HUES48 (cell line): ENCODE measurements around the gene HMG20B.

Source experiments
- H3K27ac ChIP-seq: one replicate; pipeline ENCODE4 v1.7.0; 2013; ENCODE audit warnings: low read depth, low read length, inconsistent platforms
- H3K27me3 ChIP-seq: 2 replicates; pipeline ENCODE4 v1.6.1; 2013; ENCODE audit warnings: mild to moderate bottlenecking, low read length; ENCODE audit not compliant: control insufficient read depth, insufficient read depth
- H3K36me3 ChIP-seq: 2 replicates; pipeline ENCODE4 v1.6.1; 2013; ENCODE audit warnings: low read length; ENCODE audit not compliant: control insufficient read depth, insufficient read depth
- H3K4me1 ChIP-seq: 2 replicates; pipeline ENCODE4 v1.6.1; 2013; ENCODE audit warnings: mild to moderate bottlenecking, low read length; ENCODE audit not compliant: control insufficient read depth, insufficient read depth
- H3K4me3 ChIP-seq: 2 replicates; pipeline ENCODE4 v1.5.1; 2013; ENCODE audit warnings: mild to moderate bottlenecking, low read depth, low read length
- H3K9ac ChIP-seq: 2 replicates; pipeline ENCODE4 v1.6.1; 2013; ENCODE audit warnings: mild to moderate bottlenecking, low read depth, low read length, moderate library complexity
- H3K9me3 ChIP-seq: 2 replicates; pipeline ENCODE4 v1.6.1; 2013; ENCODE audit warnings: low read length; ENCODE audit not compliant: control insufficient read depth, insufficient read depth

Gene HMG20B

DNA sequence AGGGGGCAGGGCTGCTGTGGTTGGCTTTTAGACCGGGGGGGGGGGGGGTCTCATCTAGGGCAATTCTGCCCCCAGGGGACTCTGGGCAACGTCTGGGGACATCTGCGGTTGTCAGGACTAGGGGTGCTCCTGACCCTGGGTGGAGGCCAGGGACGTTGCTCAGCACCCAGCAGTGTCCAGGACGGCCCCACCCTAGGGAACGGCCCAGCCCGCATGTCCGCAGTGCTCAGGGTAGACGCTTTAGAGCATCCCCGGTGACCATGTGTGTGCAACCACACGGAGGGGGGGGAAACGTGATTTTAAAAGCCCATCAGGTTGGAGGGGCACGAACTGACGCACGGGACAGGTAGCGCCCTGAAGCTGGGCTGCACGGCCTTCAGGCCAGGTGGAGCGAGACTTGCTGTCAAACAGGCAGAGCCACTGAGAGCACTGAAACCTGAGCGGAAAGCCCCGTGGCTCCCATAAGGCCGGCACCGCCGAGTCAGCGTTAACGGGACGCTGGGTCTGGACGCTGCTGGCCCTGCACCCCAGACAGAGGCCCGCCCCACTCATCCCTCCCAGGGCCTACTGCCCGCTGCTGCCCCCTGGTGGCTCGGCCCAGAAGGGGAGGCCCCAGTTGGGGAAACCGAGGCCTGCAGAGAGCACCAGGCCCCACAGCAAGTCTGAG is 45.5 kb downstream of the HMG20B start:
- Histone ChIP-seq H3K9me3 (no peaks in the 10 kb centered on the region), H3K27ac (no peak overlapping the region), H3K27me3 (no peaks in the 10 kb centered on the region), H3K4me1 (no peaks in the 10 kb centered on the region), H3K9ac (no peak overlapping the region), H3K4me3 (no peak overlapping the region), H3K36me3 (peaks cover 36% of the 10 kb centered on the region)

GRCh38 chr19:3618811-3619630 is 46.3 kb downstream of the HMG20B start:
- no peak overlapping the region for H3K27ac ChIP-seq
- no peaks in the 10 kb centered on the region for H3K27me3 ChIP-seq
- no peak overlapping the region for H3K4me3 ChIP-seq
- no peak overlapping the region for H3K9ac ChIP-seq
- H3K4me1 ChIP-seq, result no peaks in the 10 kb centered on the region
- H3K36me3 ChIP-seq, result peaks cover 40% of the 10 kb centered on the region
- no peaks in the 10 kb centered on the region for H3K9me3 ChIP-seq

- no peak overlapping the region for H3K9ac ChIP-seq
- no peaks in the 10 kb centered on the region for H3K9me3 ChIP-seq
- no peak overlapping the region for H3K4me3 ChIP-seq
- no peaks in the 10 kb centered on the region for H3K27me3 ChIP-seq
- peaks cover 40% of the 10 kb centered on the region for H3K36me3 ChIP-seq
- no peaks in the 10 kb centered on the region for H3K4me1 ChIP-seq
- no peak overlapping the region for H3K27ac ChIP-seq
Measured at GRCh38 chr19:3619631-3620012, 46.9 kb downstream of the HMG20B start.

GRCh38 chr19:3620145-3620816 is 47.5 kb downstream of the HMG20B start:
- H3K9ac ChIP-seq, result no peak overlapping the region
- H3K9me3 ChIP-seq, result no peaks in the 10 kb centered on the region
- H3K27ac ChIP-seq, result no peak overlapping the region
- no peak overlapping the region for H3K4me3 ChIP-seq
- H3K4me1 ChIP-seq, result no peaks in the 10 kb centered on the region
- peaks cover 40% of the 10 kb centered on the region for H3K36me3 ChIP-seq
- H3K27me3 ChIP-seq, result no peaks in the 10 kb centered on the region

DNA sequence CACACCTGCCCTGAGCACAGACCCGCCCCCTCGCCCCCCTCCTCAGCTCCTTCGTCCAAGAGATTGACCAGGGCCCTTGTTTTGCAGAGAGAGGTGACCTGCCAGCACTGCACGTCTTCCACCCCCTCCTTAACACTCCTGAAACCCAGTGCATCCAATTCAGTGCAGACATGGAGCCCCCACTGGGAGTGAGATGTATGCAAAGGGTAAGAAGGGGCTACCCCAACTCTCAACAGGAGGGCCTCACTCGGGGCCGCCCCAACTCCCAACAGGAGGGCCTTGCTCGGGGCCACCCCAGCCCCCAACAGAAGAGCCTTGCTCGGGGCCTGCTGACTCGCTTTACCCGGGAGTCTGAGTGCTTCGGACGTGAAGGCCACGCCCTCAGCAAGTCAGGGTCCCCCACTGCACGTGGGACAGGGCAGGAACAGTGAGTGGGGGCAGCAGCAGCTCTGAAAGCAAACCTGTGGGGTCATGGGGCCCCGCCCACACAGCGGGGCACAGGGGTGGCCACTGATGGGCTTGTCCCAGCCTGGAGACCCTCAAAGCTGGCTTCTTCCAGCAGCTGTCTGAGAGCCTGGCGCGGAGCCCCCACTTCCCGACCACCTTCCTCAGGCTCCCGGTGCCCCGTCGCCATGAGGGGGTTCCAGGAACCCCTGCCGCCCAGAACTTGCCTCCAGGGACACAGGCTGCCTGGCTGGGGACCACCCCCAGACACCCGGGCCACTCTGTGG is 48.2 kb downstream of the HMG20B start:
- Histone ChIP-seq H3K36me3 (peaks cover 37% of the 10 kb centered on the region), H3K9me3 (no peaks in the 10 kb centered on the region), H3K27ac (no peak overlapping the region), H3K4me1 (no peaks in the 10 kb centered on the region), H3K4me3 (no peak overlapping the region), H3K9ac (no peak overlapping the region), H3K27me3 (no peaks in the 10 kb centered on the region)

- H3K27me3 ChIP-seq, result no peaks in the 10 kb centered on the region
- peaks cover 35% of the 10 kb centered on the region for H3K36me3 ChIP-seq
- H3K27ac ChIP-seq, result no peak overlapping the region
- H3K4me3 ChIP-seq, result no peak overlapping the region
- no peaks in the 10 kb centered on the region for H3K4me1 ChIP-seq
- no peak overlapping the region for H3K9ac ChIP-seq
- no peaks in the 10 kb centered on the region for H3K9me3 ChIP-seq
Measured at GRCh38 chr19:3621689-3622088, 48.9 kb downstream of the HMG20B start.

GRCh38 chr19:3622224-3622623 is 49.5 kb downstream of the HMG20B start:
- no peak overlapping the region for H3K9ac ChIP-seq
- peaks cover 29% of the 10 kb centered on the region for H3K36me3 ChIP-seq
- H3K4me3 ChIP-seq, result no peak overlapping the region
- no peaks in the 10 kb centered on the region for H3K9me3 ChIP-seq
- H3K27me3 ChIP-seq, result no peaks in the 10 kb centered on the region
- no peaks in the 10 kb centered on the region for H3K4me1 ChIP-seq
- H3K27ac ChIP-seq, result no peak overlapping the region

- H3K36me3 ChIP-seq, result peaks cover 28% of the 10 kb centered on the region
- no peaks in the 10 kb centered on the region for H3K9me3 ChIP-seq
- H3K27me3 ChIP-seq, result no peaks in the 10 kb centered on the region
- H3K4me1 ChIP-seq, result no peaks in the 10 kb centered on the region
- no peak overlapping the region for H3K27ac ChIP-seq
- H3K4me3 ChIP-seq, result no peak overlapping the region
- no peak overlapping the region for H3K9ac ChIP-seq
Measured at GRCh38 chr19:3623716-3624115, 51.0 kb downstream of the HMG20B start.

DNA sequence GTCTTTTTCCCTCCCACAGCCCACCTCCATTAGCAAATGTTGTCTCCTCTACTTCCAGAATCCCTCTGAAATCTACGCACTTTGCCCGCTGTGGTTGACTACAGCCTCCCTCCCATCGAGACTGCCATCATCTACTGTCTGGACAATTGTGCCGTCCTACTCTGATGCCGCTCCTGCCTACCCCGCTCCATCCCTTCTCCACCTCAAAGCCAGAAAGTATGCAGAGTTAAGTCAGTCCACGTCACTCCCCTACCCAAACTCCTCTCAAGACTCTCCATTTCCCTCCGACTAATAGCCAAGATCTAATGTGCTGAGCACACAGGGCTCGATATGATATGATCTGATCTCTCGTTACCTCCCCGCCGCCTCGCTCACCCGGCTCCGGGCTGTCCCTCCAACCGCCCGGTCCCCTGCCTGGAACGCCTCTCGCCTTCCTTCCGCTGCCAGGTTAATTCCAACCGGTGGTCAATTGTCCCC is 53.3 kb downstream of the HMG20B start:
- peaks cover 19% of the 10 kb centered on the region for H3K36me3 ChIP-seq
- peak overlapping the region; percentile 93 for H3K9ac ChIP-seq
- no peaks in the 10 kb centered on the region for H3K9me3 ChIP-seq
- no peaks in the 10 kb centered on the region for H3K27me3 ChIP-seq
- H3K27ac ChIP-seq, result peak overlapping the region; percentile 93
- H3K4me1 ChIP-seq, result no peaks in the 10 kb centered on the region
- H3K4me3 ChIP-seq, result peak overlapping the region; percentile 82

GRCh38 chr19:3626473-3627350 is 54.0 kb downstream of the HMG20B start, which contains the start of gene CACTIN:
CACTIN (minus strand) TSS chr19:3626790; CDS start chr19:3626762, 28 bp downstream.
- H3K4me1 ChIP-seq, result no peaks in the 10 kb centered on the region
- H3K4me3 ChIP-seq, result peak within 1 kb of the TSS; percentile 82
- H3K27ac ChIP-seq, result peak within 1 kb of the TSS; percentile 93
- H3K27me3 ChIP-seq, result no peaks in the 10 kb centered on the region
- peak within 1 kb of the TSS; percentile 93 for H3K9ac ChIP-seq
- H3K9me3 ChIP-seq, result no peaks in the 10 kb centered on the region
- peaks cover 21% of the 10 kb centered on the region for H3K36me3 ChIP-seq
